Activated naive CD8-positive, alpha-beta T cell treated with anti-CD3 and anti-CD28 coated beads, Interleukin-2, amount 50 U/mL, for 24 hours (primary cell): ENCODE data around the gene SMURF1.

Experiments
- ATAC-seq: fragments of 150-1000 bp; cut with Tn5 transposase; one replicate; pipeline ENCODE4 v1.10.0; 2021
- DNase-seq: peaks from one replicate; pipeline ENCODE4 v3.0.0; 2021
- H3K27ac Mint-ChIP-seq: one replicate; pipeline ENCODE4 v1.8.0; 2021; ENCODE audit warnings: mild to moderate bottlenecking, mixed read lengths
- H3K27me3 Mint-ChIP-seq: one replicate; pipeline ENCODE4 v1.8.0; 2021; ENCODE audit warnings: mixed read lengths
- H3K36me3 Mint-ChIP-seq: one replicate; pipeline ENCODE4 v1.8.0; 2021; ENCODE audit warnings: low read depth, mixed read lengths
- H3K4me1 Mint-ChIP-seq: one replicate; pipeline ENCODE4 v1.8.0; 2021; ENCODE audit warnings: mixed read lengths
- H3K4me3 Mint-ChIP-seq: one replicate; pipeline ENCODE4 v1.8.0; 2021; ENCODE audit warnings: mild to moderate bottlenecking, moderate library complexity, mixed read lengths
- H3K9me3 Mint-ChIP-seq: one replicate; pipeline ENCODE4 v1.8.0; 2021; ENCODE audit warnings: mixed read lengths

SMURF1 gene

DNA sequence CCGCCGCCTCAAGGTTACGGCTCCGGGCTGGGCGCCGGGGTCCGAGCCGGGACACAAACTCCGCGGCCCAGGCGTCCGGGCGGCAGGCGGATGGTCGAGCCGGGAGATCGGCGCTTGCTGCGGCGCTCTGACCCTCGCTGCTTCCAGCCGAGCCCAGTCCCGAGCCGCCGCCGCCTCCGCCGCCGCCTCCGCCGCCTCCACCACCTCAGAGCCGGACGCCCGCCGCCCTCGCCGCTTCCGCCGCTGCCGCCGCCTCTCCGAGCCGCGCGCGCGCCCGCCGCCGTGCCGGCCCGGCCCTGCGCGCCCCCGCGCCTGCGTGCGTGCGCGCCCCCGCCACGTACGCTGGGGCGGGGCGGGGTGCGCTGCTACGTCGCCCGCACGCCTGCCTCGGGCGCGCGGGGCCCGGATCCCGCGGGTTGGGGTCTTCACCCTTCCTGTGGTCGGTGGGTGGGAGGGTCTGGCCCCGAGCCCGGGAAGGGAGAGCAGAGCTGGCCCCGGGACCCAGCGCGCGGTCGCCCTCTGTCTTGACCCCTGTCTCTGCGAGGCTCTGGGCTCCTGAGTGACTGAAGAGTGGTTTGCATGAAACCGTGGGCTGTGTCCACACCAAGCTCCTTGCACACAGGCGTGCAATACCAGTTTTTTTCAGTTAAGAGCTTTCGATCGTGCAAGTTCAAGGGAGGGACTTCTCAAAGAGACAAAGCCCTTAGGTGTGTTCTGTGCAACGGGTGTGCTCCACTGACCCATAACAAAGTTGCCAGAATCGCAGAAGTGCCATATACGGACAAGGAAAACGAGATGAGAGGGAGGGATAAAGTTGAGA, at the start of gene SMURF1:
Gene SMURF1, minus strand, starts transcription at position 256 of the 820 bp plus-strand sequence. CDS start 328 bp downstream, outside the sequence.
- no peaks in the 10 kb centered on the region for H3K9me3 Mint-ChIP-seq
- peaks cover 2% of the 10 kb centered on the region for H3K27me3 Mint-ChIP-seq
- peaks cover 42% of the 10 kb centered on the region for H3K4me1 Mint-ChIP-seq
- DNase-seq, result peak; percentile 73
- H3K4me3 Mint-ChIP-seq, result peak within 1 kb of the TSS; percentile 94
- ATAC-seq, result peak; percentile 66
- H3K27ac Mint-ChIP-seq, result peak within 1 kb of the TSS; percentile 90
- peaks cover 4% of the 10 kb centered on the region for H3K36me3 Mint-ChIP-seq

- no peak overlapping the region for H3K4me3 Mint-ChIP-seq
- no peak for ATAC-seq
- no peak overlapping the region for H3K27ac Mint-ChIP-seq
- H3K9me3 Mint-ChIP-seq, result peaks cover 5% of the 10 kb centered on the region
- H3K4me1 Mint-ChIP-seq, result peaks cover 3% of the 10 kb centered on the region
- no peaks in the 10 kb centered on the region for H3K36me3 Mint-ChIP-seq
- no peak for DNase-seq
- H3K27me3 Mint-ChIP-seq, result no peaks in the 10 kb centered on the region
These were observed 48.1 kb upstream of the SMURF1 start for GRCh38 chr7:99191869-99192596.

- Mint-ChIP-seq H3K4me3 (no peak overlapping the region), H3K4me1 (no peaks in the 10 kb centered on the region), H3K9me3 (no peaks in the 10 kb centered on the region), H3K27me3 (no peaks in the 10 kb centered on the region), H3K36me3 (no peaks in the 10 kb centered on the region), H3K27ac (no peak overlapping the region)
- ATAC-seq (no peak), DNase-seq (no peak)
These were observed 46.6 kb upstream of the SMURF1 start for GRCh38 chr7:99190359-99191009.

DNA sequence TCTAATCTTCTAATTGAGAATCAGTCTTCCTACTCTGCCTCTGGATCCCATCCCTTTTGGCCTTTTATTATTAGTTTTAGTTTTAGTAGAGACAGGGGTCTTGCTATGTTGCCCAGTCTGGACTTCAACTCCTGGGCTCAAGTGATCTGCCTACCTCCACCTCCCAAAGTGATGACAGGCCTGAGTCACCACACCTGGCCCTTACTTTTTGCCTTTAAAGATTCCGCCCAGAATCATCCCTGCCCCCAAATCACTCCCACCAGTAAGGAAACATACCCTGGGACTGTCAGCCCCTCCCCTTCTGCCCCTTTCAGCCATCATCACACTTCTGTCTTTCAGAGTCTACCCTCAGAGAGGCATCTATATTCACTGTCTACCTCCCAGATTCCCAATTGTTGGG, 45.3 kb upstream of the SMURF1 start:
- H3K9me3 Mint-ChIP-seq, result no peaks in the 10 kb centered on the region
- H3K4me1 Mint-ChIP-seq, result no peaks in the 10 kb centered on the region
- no peak overlapping the region for H3K27ac Mint-ChIP-seq
- no peaks in the 10 kb centered on the region for H3K27me3 Mint-ChIP-seq
- no peaks in the 10 kb centered on the region for H3K36me3 Mint-ChIP-seq
- ATAC-seq (no peak), DNase-seq (no peak)
- H3K4me3 Mint-ChIP-seq, result no peak overlapping the region

DNA sequence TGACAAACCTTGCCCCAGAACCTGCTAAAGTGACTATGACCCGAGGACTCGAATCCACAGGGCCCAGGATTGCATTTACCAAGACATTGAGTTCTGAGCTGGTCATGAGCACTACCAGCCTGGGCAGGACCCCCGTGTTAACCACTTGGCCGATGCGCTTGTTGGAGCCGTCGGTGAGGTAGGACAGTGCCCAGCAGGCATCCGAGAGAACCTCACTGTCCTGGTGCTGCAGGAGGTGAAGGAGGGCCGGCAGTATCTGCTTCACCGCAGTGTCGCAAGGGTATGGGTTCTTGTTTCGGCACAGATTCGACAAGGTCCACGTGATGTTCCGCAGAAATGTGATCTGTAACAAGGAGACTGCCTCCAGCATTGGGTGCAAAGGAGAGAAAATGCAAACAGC, 44.3 kb upstream of the SMURF1 start:
- Mint-ChIP-seq H3K4me3 (no peak overlapping the region), H3K27me3 (no peaks in the 10 kb centered on the region), H3K27ac (no peak overlapping the region), H3K9me3 (no peaks in the 10 kb centered on the region), H3K4me1 (no peaks in the 10 kb centered on the region), H3K36me3 (no peaks in the 10 kb centered on the region)
- ATAC-seq, result no peak
- no peak for DNase-seq

DNA sequence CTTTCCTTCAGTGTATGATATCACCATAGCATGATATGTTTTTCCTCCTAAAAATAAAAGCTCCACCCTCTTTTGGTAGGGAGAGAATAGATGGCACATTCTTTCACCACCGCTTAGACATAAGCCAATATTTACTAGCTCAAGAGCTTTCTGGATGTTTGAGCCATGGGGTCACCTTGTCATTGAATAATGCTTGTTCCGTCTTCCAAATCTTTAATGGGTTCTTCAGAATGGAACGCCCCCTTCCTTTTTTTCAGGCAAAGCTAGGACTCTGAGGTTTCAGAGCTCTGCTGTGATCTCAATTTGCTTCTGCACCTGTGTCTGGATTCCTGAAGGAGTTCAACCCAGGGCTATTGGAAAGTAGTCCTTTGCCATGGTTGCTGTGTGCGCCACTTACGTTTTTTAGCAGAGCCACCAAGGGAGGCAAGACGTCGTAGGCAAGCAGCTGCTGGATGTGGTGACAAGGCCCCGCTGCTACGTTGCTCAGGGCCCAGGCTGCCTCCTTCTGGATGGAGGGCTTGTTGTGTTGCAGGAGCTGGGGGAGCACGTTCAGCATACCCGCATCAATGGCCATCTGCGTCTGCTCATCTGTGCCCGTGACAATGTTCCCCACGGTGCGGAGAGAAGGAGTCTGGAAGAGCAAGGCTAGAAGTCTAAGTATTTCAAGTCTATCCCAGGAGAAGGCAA, 40.8 kb upstream of the SMURF1 start:
- DNase-seq (no peak), ATAC-seq (no peak)
- Mint-ChIP-seq H3K27me3 (no peaks in the 10 kb centered on the region), H3K4me3 (no peak overlapping the region), H3K36me3 (no peaks in the 10 kb centered on the region), H3K27ac (no peak overlapping the region), H3K4me1 (no peaks in the 10 kb centered on the region), H3K9me3 (no peaks in the 10 kb centered on the region)

- peaks cover 3% of the 10 kb centered on the region for H3K27me3 Mint-ChIP-seq
- DNase-seq (no peak), ATAC-seq (no peak)
- no peaks in the 10 kb centered on the region for H3K9me3 Mint-ChIP-seq
- no peak overlapping the region for H3K27ac Mint-ChIP-seq
- H3K4me1 Mint-ChIP-seq, result no peaks in the 10 kb centered on the region
- H3K4me3 Mint-ChIP-seq, result no peak overlapping the region
- H3K36me3 Mint-ChIP-seq, result no peaks in the 10 kb centered on the region
These were observed 36.3 kb upstream of the SMURF1 start for GRCh38 chr7:99180067-99180650.

GRCh38 chr7:99177165-99177564, 33.3 kb upstream of the SMURF1 start:
- ATAC-seq, result no peak
- Mint-ChIP-seq H3K4me1 (no peaks in the 10 kb centered on the region), H3K4me3 (no peak overlapping the region), H3K27ac (no peak overlapping the region), H3K9me3 (no peaks in the 10 kb centered on the region), H3K27me3 (peaks cover 3% of the 10 kb centered on the region), H3K36me3 (no peaks in the 10 kb centered on the region)
- DNase-seq, result no peak

DNA sequence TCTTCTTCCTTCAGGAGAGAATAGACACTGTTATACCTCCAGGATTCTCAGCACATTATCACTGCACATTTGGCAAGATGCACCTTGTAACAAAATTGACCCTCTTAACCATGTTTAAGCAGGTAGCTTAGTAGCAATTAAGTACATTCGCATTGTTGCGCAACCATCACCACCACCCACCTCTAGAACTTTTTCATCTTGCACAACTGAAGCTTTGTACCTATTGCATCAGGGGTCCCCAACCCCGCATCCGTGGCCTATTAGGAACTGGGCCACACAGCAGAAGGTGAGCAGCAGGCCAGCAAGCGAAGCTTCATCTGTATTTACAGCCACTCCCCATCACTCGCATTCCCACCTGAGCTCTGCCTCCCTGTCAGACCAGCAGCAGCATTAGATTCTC, 29.9 kb upstream of the SMURF1 start:
- H3K36me3 Mint-ChIP-seq, result no peaks in the 10 kb centered on the region
- no peak overlapping the region for H3K4me3 Mint-ChIP-seq
- ATAC-seq, result no peak
- H3K27me3 Mint-ChIP-seq, result peaks cover 7% of the 10 kb centered on the region
- no peak for DNase-seq
- no peak overlapping the region for H3K27ac Mint-ChIP-seq
- no peaks in the 10 kb centered on the region for H3K9me3 Mint-ChIP-seq
- H3K4me1 Mint-ChIP-seq, result no peaks in the 10 kb centered on the region

- peaks cover 4% of the 10 kb centered on the region for H3K27me3 Mint-ChIP-seq
- DNase-seq (no peak), ATAC-seq (no peak)
- H3K4me1 Mint-ChIP-seq, result no peaks in the 10 kb centered on the region
- no peak overlapping the region for H3K4me3 Mint-ChIP-seq
- no peaks in the 10 kb centered on the region for H3K36me3 Mint-ChIP-seq
- H3K9me3 Mint-ChIP-seq, result no peaks in the 10 kb centered on the region
- H3K27ac Mint-ChIP-seq, result no peak overlapping the region
These were observed 27.8 kb upstream of the SMURF1 start for GRCh38 chr7:99171731-99172130.

DNA sequence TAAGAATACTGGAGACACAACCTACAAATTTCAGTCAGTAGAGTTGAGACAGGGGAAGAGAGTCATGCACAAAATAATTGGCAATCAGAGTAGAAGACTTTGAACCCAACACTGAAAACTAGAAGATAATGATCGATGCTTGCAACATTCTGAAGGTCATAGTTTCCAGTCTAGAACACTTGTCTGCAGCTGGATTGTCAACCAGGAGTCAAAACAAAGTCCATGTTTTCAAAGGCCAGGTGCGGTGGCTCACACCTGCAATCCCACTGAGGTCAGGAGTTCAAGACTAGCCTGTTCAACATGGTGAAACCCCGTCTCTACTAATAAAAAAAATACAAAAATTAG, 26.8 kb upstream of the SMURF1 start:
- Mint-ChIP-seq H3K36me3 (no peaks in the 10 kb centered on the region), H3K27ac (no peak overlapping the region), H3K27me3 (peaks cover 4% of the 10 kb centered on the region), H3K4me1 (no peaks in the 10 kb centered on the region), H3K4me3 (no peak overlapping the region), H3K9me3 (no peaks in the 10 kb centered on the region)
- DNase-seq (no peak), ATAC-seq (no peak)

- Mint-ChIP-seq H3K4me3 (no peak overlapping the region), H3K36me3 (no peaks in the 10 kb centered on the region), H3K27ac (no peak overlapping the region), H3K27me3 (peaks cover 4% of the 10 kb centered on the region), H3K4me1 (no peaks in the 10 kb centered on the region), H3K9me3 (no peaks in the 10 kb centered on the region)
- no peak for ATAC-seq
- DNase-seq, result no peak
These were observed 26.3 kb upstream of the SMURF1 start for GRCh38 chr7:99170065-99170729.

DNA sequence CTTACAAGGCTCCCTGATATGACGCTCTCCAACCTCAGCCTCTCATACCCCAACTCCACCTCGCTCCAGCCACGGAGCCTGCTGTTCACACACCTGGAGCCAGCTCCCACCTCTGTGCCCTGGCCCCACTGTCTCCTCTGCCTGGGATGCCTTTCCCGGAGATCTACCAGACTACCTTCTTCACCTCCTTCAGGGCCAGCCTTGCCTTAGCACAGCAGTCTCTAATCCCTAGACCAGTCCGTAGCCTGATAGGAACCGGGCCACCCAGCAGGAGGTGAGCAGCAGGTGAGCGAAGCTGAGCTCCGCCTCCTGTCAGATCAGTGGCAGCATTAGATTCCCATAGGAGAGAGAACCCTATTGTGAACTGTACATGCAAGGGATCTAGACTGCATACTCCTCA, 23.2 kb upstream of the SMURF1 start:
- H3K4me3 Mint-ChIP-seq, result no peak overlapping the region
- no peak for DNase-seq
- no peaks in the 10 kb centered on the region for H3K4me1 Mint-ChIP-seq
- H3K9me3 Mint-ChIP-seq, result no peaks in the 10 kb centered on the region
- ATAC-seq, result no peak
- H3K36me3 Mint-ChIP-seq, result no peaks in the 10 kb centered on the region
- H3K27me3 Mint-ChIP-seq, result peaks cover 6% of the 10 kb centered on the region
- H3K27ac Mint-ChIP-seq, result no peak overlapping the region

- Mint-ChIP-seq H3K36me3 (no peaks in the 10 kb centered on the region), H3K4me3 (no peak overlapping the region)
- no peak for ATAC-seq
These were observed 21.9 kb upstream of the SMURF1 start for GRCh38 chr7:99165816-99166215.

More at GRCh38 chr7:99165816-99166215, 21.9 kb upstream of the SMURF1 start:
- Mint-ChIP-seq H3K27ac (no peak overlapping the region), H3K4me1 (no peaks in the 10 kb centered on the region), H3K9me3 (no peaks in the 10 kb centered on the region), H3K27me3 (peaks cover 10% of the 10 kb centered on the region)
- DNase-seq, result no peak
